DMS114 treated with DMSO at 0.1 percent for 48 hours (cell line): ENCODE measurements around the gene BMP10.
"Not testable (repeated sequence)": the region's sequence is repeated elsewhere in the genome, so short reads cannot be mapped to it uniquely, and the experiment has no call there.

ENCODE experiments used
- DNase-seq: peaks from one replicate; lab custom pipeline; 2025; ENCODE audit not compliant: unreplicated experiment; lab: John Stamatoyannopoulos, UW

The BMP10 gene

GRCh38 chr2:68900496-68901198 is 29.4 kb upstream of the BMP10 start:
- DNase-seq, result no peak

GRCh38 chr2:68895981-68896380 is 24.8 kb upstream of the BMP10 start:
- not testable (repeated sequence) for DNase-seq

- no peak for DNase-seq
Measured at GRCh38 chr2:68889500-68889899, 18.3 kb upstream of the BMP10 start.

GRCh38 chr2:68889021-68889420 is 17.8 kb upstream of the BMP10 start:
- no peak for DNase-seq

- no peak for DNase-seq
Measured at GRCh38 chr2:68888038-68888704, 17.0 kb upstream of the BMP10 start.

GRCh38 chr2:68885811-68886075 is 14.5 kb upstream of the BMP10 start:
- DNase-seq, result no peak

GRCh38 chr2:68885074-68885810 is 14.0 kb upstream of the BMP10 start:
- no peak for DNase-seq

- DNase-seq, result no peak
Measured at GRCh38 chr2:68880213-68880612, 9.0 kb upstream of the BMP10 start.

GRCh38 chr2:68879296-68879695 is 8.1 kb upstream of the BMP10 start:
- no peak for DNase-seq

GRCh38 chr2:68878753-68879152 is 7.6 kb upstream of the BMP10 start:
- no peak for DNase-seq

GRCh38 chr2:68878071-68878711 is 7.0 kb upstream of the BMP10 start:
- no peak for DNase-seq

- no peak for DNase-seq
Measured at GRCh38 chr2:68877079-68877772, 6.0 kb upstream of the BMP10 start.

GRCh38 chr2:68870215-68870614 is 982 bp downstream of the BMP10 start:
- DNase-seq, result no peak

- DNase-seq, result no peak
Measured at GRCh38 chr2:68865108-68865507, 6.1 kb downstream of the BMP10 start.

GRCh38 chr2:68863996-68864395 is 7.2 kb downstream of the BMP10 start:
- no peak for DNase-seq

- no peak for DNase-seq
Measured at GRCh38 chr2:68862889-68863288, 8.3 kb downstream of the BMP10 start.

- no peak for DNase-seq
Measured at GRCh38 chr2:68861330-68861729, 9.9 kb downstream of the BMP10 start.

- no peak for DNase-seq
Measured at GRCh38 chr2:68860111-68860510, 11.1 kb downstream of the BMP10 start.

- DNase-seq, result no peak
Measured at GRCh38 chr2:68857855-68858456, 13.2 kb downstream of the BMP10 start.

- DNase-seq, result no peak
Measured at GRCh38 chr2:68857202-68857845, 13.9 kb downstream of the BMP10 start.
